SK-N-SH treated with all-trans-retinoic acid at 6 μM for 48 hours (cell line): ENCODE data around the gene COL15A1.

Source experiments
- ATAC-seq: fragments of 200-7000 bp; cut with Tn5 transposase; 3 replicates; pipeline ENCODE4 v1.9.1; 2020; ENCODE audit warnings: mild to moderate bottlenecking, moderate library complexity
- ARNTL ChIP-seq: fragments of 450-650 bp; formaldehyde crosslinking; IDR thresholded peaks from 2 replicates; pipeline ENCODE4 v1.5.0; 2020; ENCODE audit warnings: low read depth, mild to moderate bottlenecking, moderate library complexity, borderline replicate concordance
- BACH2 ChIP-seq: fragments of 250-450 bp; sonication (Bioruptor Pico); IDR thresholded peaks from 2 replicates; pipeline ENCODE4 v1.9.0; 2021; ENCODE audit warnings: mild to moderate bottlenecking, borderline replicate concordance
- CSDC2 ChIP-seq: fragments of 250-450 bp; sonication (Bioruptor Pico); IDR thresholded peaks from 2 replicates; pipeline ENCODE4 v1.5.0; 2020; ENCODE audit warnings: mild to moderate bottlenecking, moderate library complexity
- ESRRG ChIP-seq: fragments of 250-450 bp; sonication (Bioruptor Pico); IDR thresholded peaks from 2 replicates; pipeline ENCODE4 v1.6.1; 2021; ENCODE audit warnings: mild to moderate bottlenecking
- GLIS3 ChIP-seq: fragments of 250-450 bp; sonication (Bioruptor Pico); IDR thresholded peaks from 2 replicates; pipeline ENCODE4 v1.5.0; 2020; ENCODE audit warnings: mild to moderate bottlenecking, moderate library complexity
- ISL1 ChIP-seq: fragments of 250-450 bp; sonication (Bioruptor Pico); IDR thresholded peaks from 2 replicates; pipeline ENCODE4 v2.1.2; 2022; ENCODE audit warnings: mild to moderate bottlenecking, moderate library complexity
- OSR1 ChIP-seq: fragments of 250-450 bp; sonication (Bioruptor Pico); IDR thresholded peaks from 2 replicates; pipeline ENCODE4 v1.8.0; 2022; ENCODE audit warnings: moderate library complexity, mild to moderate bottlenecking, inconsistent platforms
- PPARA ChIP-seq: fragments of 250-450 bp; sonication (Bioruptor Pico); IDR thresholded peaks from 2 replicates; pipeline ENCODE4 v1.5.0; 2020; ENCODE audit warnings: mild to moderate bottlenecking, borderline replicate concordance
- RARB ChIP-seq: fragments of 250-450 bp; sonication (Bioruptor Pico); IDR thresholded peaks from 2 replicates; pipeline ENCODE4 v1.8.0; 2021; ENCODE audit warnings: mild to moderate bottlenecking, moderate library complexity
- TOX ChIP-seq: fragments of 250-450 bp; sonication (Bioruptor Pico); IDR thresholded peaks from 2 replicates; pipeline ENCODE4 v1.8.0; 2021; ENCODE audit warnings: mild to moderate bottlenecking, moderate library complexity, borderline replicate concordance
- ZC3H10 ChIP-seq: fragments of 250-450 bp; sonication (Bioruptor Pico); IDR thresholded peaks from 2 replicates; pipeline ENCODE4 v1.5.1; 2021; ENCODE audit warnings: mild to moderate bottlenecking, moderate library complexity
- ZFP3 ChIP-seq: fragments of 250-450 bp; sonication (Bioruptor Pico); IDR thresholded peaks from 2 replicates; pipeline ENCODE4 v1.5.0; 2020; ENCODE audit warnings: mild to moderate bottlenecking, moderate library complexity
- ZFP30 ChIP-seq: fragments of 450-650 bp; formaldehyde crosslinking; IDR thresholded peaks from 2 replicates; pipeline ENCODE4 v1.5.0; 2022; ENCODE audit warnings: mild to moderate bottlenecking, moderate library complexity
- ZNF565 ChIP-seq: fragments of 450-650 bp; formaldehyde crosslinking; conservative IDR thresholded peaks from 2 replicates; pipeline ENCODE4 v1.5.0; 2020; ENCODE audit warnings: low read depth, mild to moderate bottlenecking, moderate library complexity
- ZNF70 ChIP-seq: fragments of 450-650 bp; formaldehyde crosslinking; IDR thresholded peaks from 2 replicates; pipeline ENCODE4 v1.5.0; 2020; ENCODE audit warnings: mild to moderate bottlenecking, moderate library complexity
- ZNF8 ChIP-seq: fragments of 450-650 bp; formaldehyde crosslinking; IDR thresholded peaks from 2 replicates; pipeline ENCODE4 v1.5.0; 2020; ENCODE audit warnings: mild to moderate bottlenecking, moderate library complexity
- TF ChIP-seq, protein P1 (sequence below): fragments of 250-450 bp; sonication (Bioruptor Pico); IDR thresholded peaks from 2 replicates; pipeline ENCODE4 v1.5.0; 2020; ENCODE audit warnings: mild to moderate bottlenecking, moderate library complexity
- TF ChIP-seq, protein P2 (sequence below): fragments of 250-450 bp; sonication (Bioruptor Pico); IDR thresholded peaks from 2 replicates; pipeline ENCODE4 v1.5.1; 2020; ENCODE audit warnings: low read depth, mild to moderate bottlenecking, moderate library complexity
- TF ChIP-seq, protein P3 (sequence below): fragments of 250-450 bp; sonication (Bioruptor Pico); IDR thresholded peaks from 2 replicates; pipeline ENCODE4 v1.8.0; 2020; ENCODE audit warnings: mild to moderate bottlenecking, moderate library complexity, borderline replicate concordance
- TF ChIP-seq, protein P4 (sequence below): fragments of 250-450 bp; sonication (Bioruptor Pico); IDR thresholded peaks from 2 replicates; pipeline ENCODE4 v1.8.0; 2021; ENCODE audit warnings: low read depth, mild to moderate bottlenecking, moderate library complexity, borderline replicate concordance
- TF ChIP-seq, protein P5 (sequence below): fragments of 250-450 bp; sonication (Bioruptor Pico); IDR thresholded peaks from 2 replicates; pipeline ENCODE4 v1.5.1; 2021; ENCODE audit warnings: mild to moderate bottlenecking, moderate library complexity

Gene COL15A1

DNA sequence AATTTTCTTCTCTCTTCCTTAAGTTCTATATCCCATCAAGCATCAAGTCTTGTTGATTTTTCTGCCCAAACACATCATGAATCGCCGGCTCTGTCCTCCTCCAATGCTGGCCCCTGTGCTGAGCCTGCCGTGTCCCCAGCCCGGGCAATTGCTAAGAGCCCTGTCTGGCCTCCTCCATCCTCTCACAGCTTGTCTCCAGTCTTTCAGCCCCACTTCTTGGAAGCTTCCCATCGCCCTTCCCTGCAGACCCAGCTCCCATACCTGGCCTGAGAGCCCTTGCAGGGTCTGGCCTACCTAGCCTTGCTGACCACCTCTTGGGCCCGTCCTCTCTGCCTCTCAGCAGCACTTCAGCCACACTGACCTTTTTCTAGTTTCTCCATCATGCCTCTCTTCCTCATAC is 61.9 kb downstream of the COL15A1 start:
- ATAC-seq: no peak

DNA sequence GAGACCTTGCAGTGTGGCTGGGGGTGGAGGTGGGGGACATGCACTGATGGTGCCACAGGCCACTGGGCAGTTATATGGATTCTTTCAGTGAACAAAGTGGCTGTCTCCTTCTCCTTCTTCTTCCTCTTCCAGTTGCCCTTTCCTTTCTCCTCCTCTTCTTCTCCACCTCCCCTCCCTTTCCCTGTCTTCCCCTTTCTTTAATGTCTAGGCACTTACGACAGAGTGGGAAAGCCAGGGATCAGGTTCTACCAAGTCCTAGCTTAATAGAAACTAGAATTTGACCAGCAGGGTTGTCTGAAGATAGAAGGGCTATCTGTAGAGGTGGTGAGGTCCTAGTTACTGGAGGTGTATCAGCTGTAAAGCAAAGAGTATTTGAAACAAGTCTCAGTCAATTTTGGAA is 62.8 kb downstream of the COL15A1 start:
- TF ChIP-seq OSR1 (CRISPR knock-in tag): no peak
- TF ChIP-seq, protein P1, sequence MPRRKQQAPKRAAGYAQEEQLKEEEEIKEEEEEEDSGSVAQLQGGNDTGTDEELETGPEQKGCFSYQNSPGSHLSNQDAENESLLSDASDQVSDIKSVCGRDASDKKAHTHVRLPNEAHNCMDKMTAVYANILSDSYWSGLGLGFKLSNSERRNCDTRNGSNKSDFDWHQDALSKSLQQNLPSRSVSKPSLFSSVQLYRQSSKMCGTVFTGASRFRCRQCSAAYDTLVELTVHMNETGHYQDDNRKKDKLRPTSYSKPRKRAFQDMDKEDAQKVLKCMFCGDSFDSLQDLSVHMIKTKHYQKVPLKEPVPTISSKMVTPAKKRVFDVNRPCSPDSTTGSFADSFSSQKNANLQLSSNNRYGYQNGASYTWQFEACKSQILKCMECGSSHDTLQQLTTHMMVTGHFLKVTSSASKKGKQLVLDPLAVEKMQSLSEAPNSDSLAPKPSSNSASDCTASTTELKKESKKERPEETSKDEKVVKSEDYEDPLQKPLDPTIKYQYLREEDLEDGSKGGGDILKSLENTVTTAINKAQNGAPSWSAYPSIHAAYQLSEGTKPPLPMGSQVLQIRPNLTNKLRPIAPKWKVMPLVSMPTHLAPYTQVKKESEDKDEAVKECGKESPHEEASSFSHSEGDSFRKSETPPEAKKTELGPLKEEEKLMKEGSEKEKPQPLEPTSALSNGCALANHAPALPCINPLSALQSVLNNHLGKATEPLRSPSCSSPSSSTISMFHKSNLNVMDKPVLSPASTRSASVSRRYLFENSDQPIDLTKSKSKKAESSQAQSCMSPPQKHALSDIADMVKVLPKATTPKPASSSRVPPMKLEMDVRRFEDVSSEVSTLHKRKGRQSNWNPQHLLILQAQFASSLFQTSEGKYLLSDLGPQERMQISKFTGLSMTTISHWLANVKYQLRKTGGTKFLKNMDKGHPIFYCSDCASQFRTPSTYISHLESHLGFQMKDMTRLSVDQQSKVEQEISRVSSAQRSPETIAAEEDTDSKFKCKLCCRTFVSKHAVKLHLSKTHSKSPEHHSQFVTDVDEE (CRISPR knock-in tag): no peak
- TF ChIP-seq ISL1 (CRISPR knock-in tag): no peak
- TF ChIP-seq, protein P2, sequence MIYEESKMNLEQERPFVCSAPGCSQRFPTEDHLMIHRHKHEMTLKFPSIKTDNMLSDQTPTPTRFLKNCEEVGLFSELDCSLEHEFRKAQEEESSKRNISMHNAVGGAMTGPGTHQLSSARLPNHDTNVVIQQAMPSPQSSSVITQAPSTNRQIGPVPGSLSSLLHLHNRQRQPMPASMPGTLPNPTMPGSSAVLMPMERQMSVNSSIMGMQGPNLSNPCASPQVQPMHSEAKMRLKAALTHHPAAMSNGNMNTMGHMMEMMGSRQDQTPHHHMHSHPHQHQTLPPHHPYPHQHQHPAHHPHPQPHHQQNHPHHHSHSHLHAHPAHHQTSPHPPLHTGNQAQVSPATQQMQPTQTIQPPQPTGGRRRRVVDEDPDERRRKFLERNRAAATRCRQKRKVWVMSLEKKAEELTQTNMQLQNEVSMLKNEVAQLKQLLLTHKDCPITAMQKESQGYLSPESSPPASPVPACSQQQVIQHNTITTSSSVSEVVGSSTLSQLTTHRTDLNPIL (CRISPR knock-in tag): no peak
- TF ChIP-seq PPARA (CRISPR knock-in tag): no peak
- no peak for TF ChIP-seq ZNF70 (CRISPR knock-in tag)
- TF ChIP-seq BACH2 (CRISPR knock-in tag): no peak
- TF ChIP-seq ESRRG (CRISPR knock-in tag): no peak
- TF ChIP-seq ZNF8 (CRISPR knock-in tag): no peak
- no peak for TF ChIP-seq CSDC2
- no peak for TF ChIP-seq ZC3H10
- TF ChIP-seq ZFP30 (CRISPR knock-in tag): no peak
- TF ChIP-seq, protein P3, sequence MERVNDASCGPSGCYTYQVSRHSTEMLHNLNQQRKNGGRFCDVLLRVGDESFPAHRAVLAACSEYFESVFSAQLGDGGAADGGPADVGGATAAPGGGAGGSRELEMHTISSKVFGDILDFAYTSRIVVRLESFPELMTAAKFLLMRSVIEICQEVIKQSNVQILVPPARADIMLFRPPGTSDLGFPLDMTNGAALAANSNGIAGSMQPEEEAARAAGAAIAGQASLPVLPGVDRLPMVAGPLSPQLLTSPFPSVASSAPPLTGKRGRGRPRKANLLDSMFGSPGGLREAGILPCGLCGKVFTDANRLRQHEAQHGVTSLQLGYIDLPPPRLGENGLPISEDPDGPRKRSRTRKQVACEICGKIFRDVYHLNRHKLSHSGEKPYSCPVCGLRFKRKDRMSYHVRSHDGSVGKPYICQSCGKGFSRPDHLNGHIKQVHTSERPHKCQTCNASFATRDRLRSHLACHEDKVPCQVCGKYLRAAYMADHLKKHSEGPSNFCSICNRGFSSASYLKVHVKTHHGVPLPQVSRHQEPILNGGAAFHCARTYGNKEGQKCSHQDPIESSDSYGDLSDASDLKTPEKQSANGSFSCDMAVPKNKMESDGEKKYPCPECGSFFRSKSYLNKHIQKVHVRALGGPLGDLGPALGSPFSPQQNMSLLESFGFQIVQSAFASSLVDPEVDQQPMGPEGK (CRISPR knock-in tag): no peak
- TF ChIP-seq RARB (CRISPR knock-in tag): no peak
- ATAC-seq: no peak

More for the DNA sequence above, 61.9 kb downstream of the COL15A1 start:
- no peak for TF ChIP-seq BACH2 (CRISPR knock-in tag)
- TF ChIP-seq ARNTL (CRISPR knock-in tag): no peak
- no peak for TF ChIP-seq ISL1 (CRISPR knock-in tag)
- no peak for TF ChIP-seq PPARA (CRISPR knock-in tag)
- no peak for TF ChIP-seq ZFP30 (CRISPR knock-in tag)

DNA sequence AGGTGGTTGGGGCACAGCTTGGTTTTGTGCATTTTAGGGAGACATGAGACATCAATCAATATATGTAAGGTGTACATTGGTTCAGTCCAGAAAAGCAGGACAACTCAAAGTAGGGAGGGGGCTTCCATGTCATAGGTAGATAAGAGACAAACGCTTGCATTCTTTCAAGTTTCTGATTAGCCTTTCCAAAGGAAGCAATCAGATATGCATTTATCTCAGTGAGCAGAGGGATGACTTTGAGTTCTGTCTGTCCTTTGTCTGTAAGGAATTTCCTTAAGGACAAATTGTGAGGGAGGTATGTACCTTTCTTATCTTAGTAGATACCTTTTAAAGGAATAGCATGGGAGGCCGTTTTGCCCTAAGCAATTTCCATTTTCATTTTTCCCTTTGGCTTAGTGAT is 63.3 kb downstream of the COL15A1 start:
- TF ChIP-seq RARB (CRISPR knock-in tag) (no peak), ISL1 (CRISPR knock-in tag) (no peak), ZFP3 (CRISPR knock-in tag) (no peak), PPARA (CRISPR knock-in tag) (no peak), ZC3H10 (no peak), CSDC2 (no peak), ESRRG (CRISPR knock-in tag) (no peak), TOX (CRISPR knock-in tag) (no peak), ZNF8 (CRISPR knock-in tag) (no peak), OSR1 (CRISPR knock-in tag) (no peak), GLIS3 (CRISPR knock-in tag) (no peak)
- TF ChIP-seq, protein P4, sequence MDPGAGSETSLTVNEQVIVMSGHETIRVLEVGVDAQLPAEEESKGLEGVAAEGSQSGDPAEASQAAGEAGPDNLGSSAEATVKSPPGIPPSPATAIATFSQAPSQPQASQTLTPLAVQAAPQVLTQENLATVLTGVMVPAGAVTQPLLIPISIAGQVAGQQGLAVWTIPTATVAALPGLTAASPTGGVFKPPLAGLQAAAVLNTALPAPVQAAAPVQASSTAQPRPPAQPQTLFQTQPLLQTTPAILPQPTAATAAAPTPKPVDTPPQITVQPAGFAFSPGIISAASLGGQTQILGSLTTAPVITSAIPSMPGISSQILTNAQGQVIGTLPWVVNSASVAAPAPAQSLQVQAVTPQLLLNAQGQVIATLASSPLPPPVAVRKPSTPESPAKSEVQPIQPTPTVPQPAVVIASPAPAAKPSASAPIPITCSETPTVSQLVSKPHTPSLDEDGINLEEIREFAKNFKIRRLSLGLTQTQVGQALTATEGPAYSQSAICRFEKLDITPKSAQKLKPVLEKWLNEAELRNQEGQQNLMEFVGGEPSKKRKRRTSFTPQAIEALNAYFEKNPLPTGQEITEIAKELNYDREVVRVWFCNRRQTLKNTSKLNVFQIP: no peak
- TF ChIP-seq, protein P2 (CRISPR knock-in tag): no peak
- TF ChIP-seq, all 23 proteins: peak for 0
- ATAC-seq: no peak

DNA sequence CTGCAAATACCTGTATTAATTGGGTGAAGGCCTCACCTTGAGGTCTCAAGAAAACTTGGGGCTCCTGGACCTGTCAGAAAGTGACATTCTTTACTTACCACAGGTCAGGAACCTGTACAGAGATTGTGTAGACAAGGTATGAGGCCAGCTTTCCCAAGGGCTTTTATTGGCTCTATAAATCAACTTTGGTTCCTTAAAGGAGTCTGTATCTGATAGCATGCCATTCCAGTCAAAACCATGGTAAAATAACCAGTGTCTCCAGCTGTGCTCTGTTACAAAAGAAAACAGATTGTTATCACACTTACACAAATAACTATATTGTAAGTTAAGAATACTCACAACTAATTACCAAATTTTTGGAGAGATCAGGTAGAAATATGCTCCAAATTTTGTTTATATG is 64.5 kb downstream of the COL15A1 start:
- ATAC-seq: no peak

More for the DNA sequence above, 64.5 kb downstream of the COL15A1 start:
- TF ChIP-seq, protein P5, sequence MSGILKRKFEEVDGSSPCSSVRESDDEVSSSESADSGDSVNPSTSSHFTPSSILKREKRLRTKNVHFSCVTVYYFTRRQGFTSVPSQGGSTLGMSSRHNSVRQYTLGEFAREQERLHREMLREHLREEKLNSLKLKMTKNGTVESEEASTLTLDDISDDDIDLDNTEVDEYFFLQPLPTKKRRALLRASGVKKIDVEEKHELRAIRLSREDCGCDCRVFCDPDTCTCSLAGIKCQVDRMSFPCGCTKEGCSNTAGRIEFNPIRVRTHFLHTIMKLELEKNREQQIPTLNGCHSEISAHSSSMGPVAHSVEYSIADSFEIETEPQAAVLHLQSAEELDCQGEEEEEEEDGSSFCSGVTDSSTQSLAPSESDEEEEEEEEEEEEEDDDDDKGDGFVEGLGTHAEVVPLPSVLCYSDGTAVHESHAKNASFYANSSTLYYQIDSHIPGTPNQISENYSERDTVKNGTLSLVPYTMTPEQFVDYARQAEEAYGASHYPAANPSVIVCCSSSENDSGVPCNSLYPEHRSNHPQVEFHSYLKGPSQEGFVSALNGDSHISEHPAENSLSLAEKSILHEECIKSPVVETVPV (CRISPR knock-in tag): no peak
- no peak for TF ChIP-seq ZC3H10
- TF ChIP-seq ZNF8 (CRISPR knock-in tag): no peak
- TF ChIP-seq OSR1 (CRISPR knock-in tag): no peak
- TF ChIP-seq PPARA (CRISPR knock-in tag): no peak
- no peak for TF ChIP-seq BACH2 (CRISPR knock-in tag)
- no peak for TF ChIP-seq ZNF70 (CRISPR knock-in tag)
- TF ChIP-seq, protein P3 (CRISPR knock-in tag): no peak
- no peak for TF ChIP-seq ARNTL (CRISPR knock-in tag)
- TF ChIP-seq ZFP3 (CRISPR knock-in tag): no peak
- no peak for TF ChIP-seq ZNF565 (CRISPR knock-in tag)
- TF ChIP-seq CSDC2: no peak
- TF ChIP-seq GLIS3 (CRISPR knock-in tag): no peak
- TF ChIP-seq ISL1 (CRISPR knock-in tag): no peak
- no peak for TF ChIP-seq ESRRG (CRISPR knock-in tag)
